DND-41 (cell line): Measurements from ENCODE around the gene COL9A3.

Experiments
- CTCF ChIP-seq: IDR thresholded peaks from 2 replicates; pipeline ENCODE4 v1.5.1; 2012; ENCODE audit warnings: borderline replicate concordance, low read length, moderate library complexity, mild to moderate bottlenecking; ENCODE audit not compliant: poor library complexity, severe bottlenecking; ENCODE audit errors: extremely low read depth
- EZH2 ChIP-seq: IDR thresholded peaks from 3 replicates; pipeline ENCODE4 v1.6.1; 2012; ENCODE audit warnings: borderline replicate concordance, low read depth, mild to moderate bottlenecking, moderate library complexity, low read length, inconsistent platforms; ENCODE audit not compliant: severe bottlenecking

GRCh38 chr20:62799459-62799858 lies 17.4 kb upstream of the COL9A3 start:
- no peak for TF ChIP-seq CTCF
- no peak for TF ChIP-seq EZH2
